WTC11 (cell line): ENCODE measurements around the gene PSMD13. TPM values are rescaled to one million over a fixed set of nuclear protein-coding genes. Genes with fewer than 3 reads are reported as not detected.
A peak's percentile ranks its signal among the peaks of the same experiment; 100 is the strongest.

ENCODE experiments used
- ATAC-seq: fragments of 200-7000 bp; cut with Tn5 transposase; 2 replicates; pipeline ENCODE4 v1.10.0; 2021; ENCODE audit warnings: mild to moderate bottlenecking, moderate library complexity
- CTCF ChIA-PET: fragments of 300-600 bp; sonication (Branson Sonifier 250); formaldehyde crosslinking; loops from one replicate; lab custom pipeline; 2021; ENCODE audit warnings: antibody characterized with exemption; lab: Charles Lee
- POLR2A ChIA-PET: fragments of 350-600 bp; sonication (Branson Sonifier 250); formaldehyde crosslinking; loops from one replicate; lab custom pipeline; 2021; ENCODE audit warnings: antibody characterized with exemption; lab: Charles Lee
- DNase-seq: peaks from one replicate; pipeline ENCODE4 v3.0.0; 2021; ENCODE audit warnings: low spot score
- H3K27ac Mint-ChIP-seq: 2 replicates; pipeline ENCODE4 v1.8.0; 2021; ENCODE audit warnings: mixed read lengths
- H3K27me3 Mint-ChIP-seq: 2 replicates; pipeline ENCODE4 v1.8.0; 2021; ENCODE audit warnings: low read depth, mild to moderate bottlenecking, moderate library complexity, mixed read lengths
- H3K36me3 Mint-ChIP-seq: 2 replicates; pipeline ENCODE4 v1.8.0; 2021; ENCODE audit warnings: mixed read lengths
- H3K4me1 Mint-ChIP-seq: 2 replicates; pipeline ENCODE4 v1.8.0; 2022; ENCODE audit warnings: mixed read lengths
- H3K4me3 Mint-ChIP-seq: 2 replicates; pipeline ENCODE4 v1.8.0; 2021; ENCODE audit warnings: mild to moderate bottlenecking, moderate library complexity, mixed read lengths
- H3K9me3 Mint-ChIP-seq: 2 replicates; pipeline ENCODE4 v1.8.0; 2021; ENCODE audit warnings: mixed read lengths
- ATF6 ChIP-seq: sonication (generic); formaldehyde crosslinking; IDR thresholded peaks from 2 replicates; pipeline ENCODE4 v1.8.1; 2023; ENCODE audit warnings: mild to moderate bottlenecking, missing genetic modification reagents
- FOXK1 ChIP-seq: sonication (generic); formaldehyde crosslinking; IDR thresholded peaks from 2 replicates; pipeline ENCODE4 v1.8.0; 2022; ENCODE audit warnings: mild to moderate bottlenecking, moderate library complexity, missing genetic modification reagents
- FOXP4 ChIP-seq: sonication (generic); formaldehyde crosslinking; IDR thresholded peaks from 2 replicates; pipeline ENCODE4 v1.8.0; 2022; ENCODE audit warnings: mild to moderate bottlenecking, missing genetic modification reagents
- GTF2I ChIP-seq: fragments of 250-450 bp; sonication (Bioruptor Pico); conservative IDR thresholded peaks from 2 replicates; pipeline ENCODE4 v1.4.0; 2021; ENCODE audit warnings: mild to moderate bottlenecking
- HMGA2 ChIP-seq: fragments of 250-450 bp; sonication (Bioruptor Pico); IDR thresholded peaks from 2 replicates; pipeline ENCODE4 v1.4.0; 2021; ENCODE audit warnings: mild to moderate bottlenecking, moderate library complexity
- HMGXB4 ChIP-seq: sonication (generic); formaldehyde crosslinking; IDR thresholded peaks from 2 replicates; pipeline ENCODE4 v1.8.1; 2023; ENCODE audit warnings: mild to moderate bottlenecking, moderate library complexity, missing genetic modification reagents
- IRF2 ChIP-seq: sonication (generic); formaldehyde crosslinking; IDR thresholded peaks from 2 replicates; pipeline ENCODE4 v1.8.0; 2022; ENCODE audit warnings: low read depth, missing genetic modification reagents, borderline replicate concordance
- NR2C2 ChIP-seq: sonication (generic); formaldehyde crosslinking; IDR thresholded peaks from 2 replicates; pipeline ENCODE4 v1.8.0; 2022; ENCODE audit warnings: mild to moderate bottlenecking, missing genetic modification reagents
- OVOL2 ChIP-seq: fragments of 250-450 bp; sonication (Bioruptor Pico); IDR thresholded peaks from 2 replicates; pipeline ENCODE4 v1.9.0; 2021; ENCODE audit warnings: mild to moderate bottlenecking, borderline replicate concordance
- RELA ChIP-seq: sonication (generic); formaldehyde crosslinking; IDR thresholded peaks from 2 replicates; pipeline ENCODE4 v1.8.1; 2022; ENCODE audit warnings: missing genetic modification reagents, mild to moderate bottlenecking, borderline replicate concordance
- ZNF219 ChIP-seq: sonication (generic); formaldehyde crosslinking; IDR thresholded peaks from 2 replicates; pipeline ENCODE4 v1.8.0; 2023; ENCODE audit warnings: missing genetic modification reagents, mild to moderate bottlenecking, borderline replicate concordance
- ZNF512 ChIP-seq: sonication (generic); formaldehyde crosslinking; IDR thresholded peaks from 2 replicates; pipeline ENCODE4 v1.8.1; 2022; ENCODE audit warnings: missing genetic modification reagents, borderline replicate concordance
- total RNA-seq: library from RNA; stranded (reverse); gene quantifications from 3 replicates; pipeline ENCODE4 v1.2.3, GENCODE V29; 2021

The PSMD13 gene
- total RNA-seq, 1 experiment from 2014 or later = 148 TPM

GRCh38 chr11:199004-199581 is 37.7 kb upstream of the PSMD13 start (continued):
- no peak for TF ChIP-seq ATF6 (CRISPR knock-in tag)

- ChIA-PET POLR2A (no interaction called here), CTCF (interaction anchor here (0.8 to 1.6 kb wide), 4 partner anchors 35 to 208 kb away, joined by 3 to 5 read pairs (median 4); no protein-coding TSS in a partner anchor)
- DNase-seq (no peak), ATAC-seq (peak; percentile 43)
- TF ChIP-seq RELA = no peak
- no peak for TF ChIP-seq GTF2I (CRISPR knock-in tag)
- no peak for TF ChIP-seq ZNF512 (CRISPR knock-in tag)
- TF ChIP-seq NR2C2 (CRISPR knock-in tag) = no peak
- no peak for TF ChIP-seq FOXP4 (CRISPR knock-in tag)
- TF ChIP-seq HMGA2 (CRISPR knock-in tag) = no peak
- TF ChIP-seq HMGXB4 (CRISPR knock-in tag) = no peak
- no peak for TF ChIP-seq FOXK1 (CRISPR knock-in tag)
- Mint-ChIP-seq H3K4me1 (no peaks in the 10 kb centered on the region), H3K4me3 (no peak overlapping the region), H3K36me3 (peaks cover 6% of the 10 kb centered on the region), H3K27me3 (peaks cover 2% of the 10 kb centered on the region; the same call in 1 of the 2 replicates), H3K9me3 (no peaks in the 10 kb centered on the region), H3K27ac (no peak overlapping the region)
These were observed 37.0 kb upstream of the PSMD13 start for GRCh38 chr11:199782-200181.

- H3K27ac Mint-ChIP-seq = no peak overlapping the region; the same call in 1 of the 2 replicates
- ChIA-PET POLR2A (no interaction called here), CTCF (interaction anchor here (0.6 to 1.6 kb wide), 5 partner anchors 34 to 207 kb away, joined by 3 to 5 read pairs (median 4); no protein-coding TSS in a partner anchor)
- TF ChIP-seq IRF2 (CRISPR knock-in tag) (no peak), NR2C2 (CRISPR knock-in tag) (no peak), ZNF219 (no peak), OVOL2 (CRISPR knock-in tag) (no peak), FOXK1 (CRISPR knock-in tag) (no peak)
- no peak for DNase-seq
- no peak overlapping the region for H3K4me3 Mint-ChIP-seq
- H3K27me3 Mint-ChIP-seq = peaks cover 2% of the 10 kb centered on the region; the same call in 1 of the 2 replicates
- no peaks in the 10 kb centered on the region for H3K4me1 Mint-ChIP-seq
- ATAC-seq = peak; percentile 37
- peaks cover 8% of the 10 kb centered on the region for H3K36me3 Mint-ChIP-seq
- H3K9me3 Mint-ChIP-seq = no peaks in the 10 kb centered on the region
These were observed 36.4 kb upstream of the PSMD13 start for GRCh38 chr11:200224-201003.
